HUES6 (cell line): ENCODE results near the gene ERCC6L.
A peak's percentile ranks its signal among the peaks of the same experiment; 100 is the strongest.

Experiments used
- H3K27ac ChIP-seq: 2 replicates; pipeline ENCODE4 v1.7.0; 2013; ENCODE audit warnings: low read depth, mild to moderate bottlenecking, low read length, inconsistent platforms
- H3K27me3 ChIP-seq: 2 replicates; pipeline ENCODE4 v1.6.1; 2013; ENCODE audit warnings: low read length; ENCODE audit not compliant: control insufficient read depth, insufficient read depth
- H3K36me3 ChIP-seq: 2 replicates; pipeline ENCODE4 v1.6.1; 2013; ENCODE audit warnings: low read length; ENCODE audit not compliant: control insufficient read depth, insufficient read depth
- H3K4me1 ChIP-seq: 2 replicates; pipeline ENCODE4 v1.6.1; 2013; ENCODE audit warnings: low read length; ENCODE audit not compliant: control insufficient read depth, insufficient read depth
- H3K4me3 ChIP-seq: 2 replicates; pipeline ENCODE4 v1.5.1; 2013; ENCODE audit warnings: low read depth, low read length
- H3K9ac ChIP-seq: one replicate; pipeline ENCODE4 v1.6.1; 2013; ENCODE audit warnings: mild to moderate bottlenecking, low read length
- H3K9me3 ChIP-seq: 2 replicates; pipeline ENCODE4 v1.6.1; 2013; ENCODE audit warnings: low read depth, low read length; ENCODE audit not compliant: control insufficient read depth, insufficient read depth

ERCC6L gene, protein sequence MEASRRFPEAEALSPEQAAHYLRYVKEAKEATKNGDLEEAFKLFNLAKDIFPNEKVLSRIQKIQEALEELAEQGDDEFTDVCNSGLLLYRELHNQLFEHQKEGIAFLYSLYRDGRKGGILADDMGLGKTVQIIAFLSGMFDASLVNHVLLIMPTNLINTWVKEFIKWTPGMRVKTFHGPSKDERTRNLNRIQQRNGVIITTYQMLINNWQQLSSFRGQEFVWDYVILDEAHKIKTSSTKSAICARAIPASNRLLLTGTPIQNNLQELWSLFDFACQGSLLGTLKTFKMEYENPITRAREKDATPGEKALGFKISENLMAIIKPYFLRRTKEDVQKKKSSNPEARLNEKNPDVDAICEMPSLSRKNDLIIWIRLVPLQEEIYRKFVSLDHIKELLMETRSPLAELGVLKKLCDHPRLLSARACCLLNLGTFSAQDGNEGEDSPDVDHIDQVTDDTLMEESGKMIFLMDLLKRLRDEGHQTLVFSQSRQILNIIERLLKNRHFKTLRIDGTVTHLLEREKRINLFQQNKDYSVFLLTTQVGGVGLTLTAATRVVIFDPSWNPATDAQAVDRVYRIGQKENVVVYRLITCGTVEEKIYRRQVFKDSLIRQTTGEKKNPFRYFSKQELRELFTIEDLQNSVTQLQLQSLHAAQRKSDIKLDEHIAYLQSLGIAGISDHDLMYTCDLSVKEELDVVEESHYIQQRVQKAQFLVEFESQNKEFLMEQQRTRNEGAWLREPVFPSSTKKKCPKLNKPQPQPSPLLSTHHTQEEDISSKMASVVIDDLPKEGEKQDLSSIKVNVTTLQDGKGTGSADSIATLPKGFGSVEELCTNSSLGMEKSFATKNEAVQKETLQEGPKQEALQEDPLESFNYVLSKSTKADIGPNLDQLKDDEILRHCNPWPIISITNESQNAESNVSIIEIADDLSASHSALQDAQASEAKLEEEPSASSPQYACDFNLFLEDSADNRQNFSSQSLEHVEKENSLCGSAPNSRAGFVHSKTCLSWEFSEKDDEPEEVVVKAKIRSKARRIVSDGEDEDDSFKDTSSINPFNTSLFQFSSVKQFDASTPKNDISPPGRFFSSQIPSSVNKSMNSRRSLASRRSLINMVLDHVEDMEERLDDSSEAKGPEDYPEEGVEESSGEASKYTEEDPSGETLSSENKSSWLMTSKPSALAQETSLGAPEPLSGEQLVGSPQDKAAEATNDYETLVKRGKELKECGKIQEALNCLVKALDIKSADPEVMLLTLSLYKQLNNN

DNA sequence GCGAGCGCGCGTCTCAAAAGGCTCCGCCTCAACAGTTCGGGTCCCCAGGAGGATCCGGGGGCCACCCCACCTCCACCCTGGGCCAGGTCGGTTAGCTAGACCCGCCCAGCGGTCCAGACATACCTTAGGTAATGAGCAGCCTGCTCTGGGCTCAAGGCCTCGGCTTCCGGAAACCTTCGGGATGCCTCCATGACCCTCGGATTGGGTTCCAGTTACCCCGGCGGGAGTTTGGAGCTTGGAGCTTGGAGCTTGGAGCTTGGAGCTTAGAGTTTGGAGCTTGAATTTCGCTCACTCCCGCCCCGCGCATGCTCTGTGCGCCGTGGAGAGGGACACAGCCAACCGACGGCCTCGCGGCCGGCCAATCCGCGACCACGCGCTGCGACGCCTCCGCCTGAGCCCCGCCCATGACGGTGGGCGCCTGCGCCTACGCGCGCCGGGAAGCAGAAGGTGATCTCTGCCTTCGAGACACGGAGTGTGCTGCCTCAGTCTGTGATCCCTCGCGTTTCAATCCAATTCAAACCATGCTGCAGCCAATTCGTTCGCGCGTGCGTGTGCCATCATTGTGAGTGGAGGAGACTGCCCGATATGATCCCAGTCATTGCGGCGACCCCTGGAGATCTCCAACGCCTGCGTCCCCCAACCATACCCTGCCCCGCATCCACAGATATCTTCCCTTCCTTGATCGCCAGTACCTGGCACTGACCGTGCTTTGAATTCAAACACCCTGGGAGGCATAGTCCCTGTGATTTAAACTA is at the start of gene ERCC6L:
Gene ERCC6L, minus strand, starts transcription at position 307 of the 755 bp plus-strand sequence. Its CDS starts 116 bp downstream, at position 191.
- Histone ChIP-seq H3K27ac (no peak within 1 kb of the TSS), H3K4me3 (peak within 1 kb of the TSS; percentile 73), H3K4me1 (no peaks in the 10 kb centered on the region), H3K9me3 (no peaks in the 10 kb centered on the region; the same call in 1 of the 2 replicates), H3K36me3 (peaks cover 22% of the 10 kb centered on the region), H3K27me3 (no peaks in the 10 kb centered on the region), H3K9ac (peak within 1 kb of the TSS; percentile 80)

GRCh38 chrX:72282302-72282701 is 43.5 kb upstream of the ERCC6L start:
- H3K27ac ChIP-seq, result no peak overlapping the region
- H3K9ac ChIP-seq, result no peak overlapping the region
- no peaks in the 10 kb centered on the region for H3K36me3 ChIP-seq
- peaks cover 9% of the 10 kb centered on the region; the same call in 1 of the 2 replicates for H3K4me1 ChIP-seq
- H3K4me3 ChIP-seq, result no peak overlapping the region
- H3K9me3 ChIP-seq, result no peaks in the 10 kb centered on the region; the same call in 1 of the 2 replicates
- H3K27me3 ChIP-seq, result no peaks in the 10 kb centered on the region

GRCh38 chrX:72280321-72280845 is 41.6 kb upstream of the ERCC6L start:
- Histone ChIP-seq H3K27ac (no peak overlapping the region), H3K9me3 (no peaks in the 10 kb centered on the region; the same call in 1 of the 2 replicates), H3K4me1 (peaks cover 16% of the 10 kb centered on the region; the same call in 1 of the 2 replicates), H3K9ac (no peak overlapping the region), H3K36me3 (peaks cover 15% of the 10 kb centered on the region), H3K27me3 (no peaks in the 10 kb centered on the region), H3K4me3 (no peak overlapping the region)

DNA sequence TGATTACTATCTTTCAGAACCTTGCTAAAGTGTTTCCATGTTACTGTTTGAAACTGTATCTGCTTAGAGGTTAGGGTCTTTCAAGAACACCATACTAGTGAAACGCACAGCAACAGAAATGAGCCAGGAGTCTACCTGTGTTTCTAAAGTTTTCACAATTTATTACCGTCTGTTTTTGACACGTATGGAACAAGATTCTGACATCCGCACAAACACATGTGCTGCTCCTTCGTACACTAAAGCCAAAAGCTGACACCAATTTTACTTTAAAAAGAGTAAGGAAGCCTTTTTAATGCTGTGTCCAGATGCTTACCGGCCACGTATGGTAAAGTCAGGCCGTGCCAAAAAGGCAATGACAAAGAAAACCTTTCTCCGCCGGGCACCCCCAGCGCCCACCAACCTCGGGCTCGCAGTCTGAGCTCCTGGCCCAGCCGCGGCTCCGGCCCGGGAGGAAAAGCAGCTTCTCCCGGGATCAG is 37.7 kb upstream of the ERCC6L start:
- peaks cover 28% of the 10 kb centered on the region; the same call in 1 of the 2 replicates for H3K4me1 ChIP-seq
- no peaks in the 10 kb centered on the region; the same call in 1 of the 2 replicates for H3K9me3 ChIP-seq
- peak overlapping the region; percentile 99 for H3K9ac ChIP-seq
- H3K27ac ChIP-seq, result peak overlapping the region; percentile 98
- peaks cover 54% of the 10 kb centered on the region for H3K36me3 ChIP-seq
- no peaks in the 10 kb centered on the region for H3K27me3 ChIP-seq
- H3K4me3 ChIP-seq, result peak overlapping the region; percentile 93

- Histone ChIP-seq H3K36me3 (peaks cover 73% of the 10 kb centered on the region), H3K27ac (no peak overlapping the region; the same call in 1 of the 2 replicates), H3K9me3 (no peaks in the 10 kb centered on the region; the same call in 1 of the 2 replicates)
Measured at GRCh38 chrX:72274526-72274925, 35.7 kb upstream of the ERCC6L start.

GRCh38 chrX:72273718-72274117 is 34.9 kb upstream of the ERCC6L start:
- H3K9me3 ChIP-seq, result no peaks in the 10 kb centered on the region
- H3K27ac ChIP-seq, result no peak overlapping the region
- H3K36me3 ChIP-seq, result peaks cover 81% of the 10 kb centered on the region
- H3K27me3 ChIP-seq, result no peaks in the 10 kb centered on the region
- 0 out of 2 replicates have a peak overlapping the region, but pooled peaks have one; percentile 93 for H3K4me3 ChIP-seq
- peaks cover 23% of the 10 kb centered on the region; the same call in 1 of the 2 replicates for H3K4me1 ChIP-seq
- H3K9ac ChIP-seq, result peak overlapping the region; percentile 10

More at GRCh38 chrX:72274526-72274925, 35.7 kb upstream of the ERCC6L start:
- peak overlapping the region; percentile 19 for H3K9ac ChIP-seq
- H3K4me1 ChIP-seq, result peaks cover 23% of the 10 kb centered on the region; the same call in 1 of the 2 replicates
- no peaks in the 10 kb centered on the region for H3K27me3 ChIP-seq
- peak overlapping the region; percentile 93; the same call in 1 of the 2 replicates for H3K4me3 ChIP-seq

DNA sequence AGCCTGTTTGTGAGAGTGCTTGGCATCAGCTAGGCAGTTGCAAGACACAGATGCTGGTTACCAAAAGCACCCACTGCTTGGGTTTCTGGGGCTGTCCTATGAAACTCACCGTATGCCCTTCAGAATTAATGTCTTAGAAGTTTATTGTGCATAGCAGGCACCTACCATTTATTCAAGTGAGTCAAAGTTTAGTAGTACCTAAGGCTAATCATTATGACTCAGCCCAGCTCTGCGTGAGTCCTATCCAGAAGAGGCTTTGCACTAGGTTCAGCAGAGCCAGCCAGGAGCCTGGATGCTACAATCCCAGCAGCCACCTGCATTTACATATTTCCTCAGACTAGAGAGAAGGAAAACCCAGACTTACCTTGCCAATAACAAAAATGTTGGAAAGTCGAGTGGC is 34.0 kb upstream of the ERCC6L start:
- Histone ChIP-seq H3K9ac (no peak overlapping the region), H3K27ac (no peak overlapping the region), H3K4me3 (no peak overlapping the region), H3K4me1 (peaks cover 21% of the 10 kb centered on the region; the same call in 1 of the 2 replicates), H3K9me3 (no peaks in the 10 kb centered on the region), H3K27me3 (no peaks in the 10 kb centered on the region), H3K36me3 (peaks cover 90% of the 10 kb centered on the region)

- Histone ChIP-seq H3K9me3 (no peaks in the 10 kb centered on the region), H3K9ac (peak overlapping the region; percentile 21), H3K4me1 (peaks cover 19% of the 10 kb centered on the region; the same call in 1 of the 2 replicates), H3K36me3 (peaks cover 96% of the 10 kb centered on the region), H3K4me3 (no peak overlapping the region), H3K27me3 (no peaks in the 10 kb centered on the region), H3K27ac (no peak overlapping the region)
Measured at GRCh38 chrX:72271812-72272211, 33.0 kb upstream of the ERCC6L start.

DNA sequence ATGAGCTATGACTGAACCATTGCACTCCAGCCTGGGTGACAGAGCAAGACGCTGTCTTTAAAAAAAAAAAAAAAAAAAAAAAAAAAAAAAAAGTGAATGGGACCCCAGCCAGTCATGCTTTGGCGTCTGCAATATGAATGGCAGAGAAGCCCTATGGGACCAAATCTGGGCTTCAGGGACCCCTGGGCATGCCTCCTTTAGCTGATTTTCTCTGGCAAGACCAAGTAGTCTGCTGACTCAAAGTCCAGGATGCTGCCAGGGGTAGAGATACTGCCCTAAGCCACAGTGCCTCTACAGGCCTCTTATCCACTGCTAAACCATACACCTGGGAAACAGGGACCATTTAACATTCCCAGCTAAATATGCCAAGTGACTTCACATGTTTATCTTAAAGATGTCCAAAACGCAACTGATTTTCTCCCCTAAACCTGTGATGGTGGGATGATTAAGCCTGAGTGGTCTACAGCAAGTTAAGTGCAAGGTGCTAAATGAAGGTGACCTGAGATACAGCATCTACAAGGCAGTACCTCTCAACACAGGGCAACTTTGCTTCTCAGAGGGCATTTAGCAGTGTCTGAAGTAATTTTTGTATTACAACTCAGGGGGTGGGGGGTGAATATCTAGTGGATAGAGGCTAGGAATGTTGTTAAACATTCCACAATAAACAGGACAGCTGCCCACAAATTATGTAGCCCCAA is 32.4 kb upstream of the ERCC6L start:
- peaks cover 90% of the 10 kb centered on the region for H3K36me3 ChIP-seq
- H3K9me3 ChIP-seq, result no peaks in the 10 kb centered on the region
- no peak overlapping the region for H3K4me3 ChIP-seq
- peak overlapping the region; percentile 21 for H3K9ac ChIP-seq
- no peak overlapping the region for H3K27ac ChIP-seq
- no peaks in the 10 kb centered on the region for H3K27me3 ChIP-seq
- H3K4me1 ChIP-seq, result peaks cover 19% of the 10 kb centered on the region; the same call in 1 of the 2 replicates
